ENCODE data around the gene LAMA5.

DNA sequence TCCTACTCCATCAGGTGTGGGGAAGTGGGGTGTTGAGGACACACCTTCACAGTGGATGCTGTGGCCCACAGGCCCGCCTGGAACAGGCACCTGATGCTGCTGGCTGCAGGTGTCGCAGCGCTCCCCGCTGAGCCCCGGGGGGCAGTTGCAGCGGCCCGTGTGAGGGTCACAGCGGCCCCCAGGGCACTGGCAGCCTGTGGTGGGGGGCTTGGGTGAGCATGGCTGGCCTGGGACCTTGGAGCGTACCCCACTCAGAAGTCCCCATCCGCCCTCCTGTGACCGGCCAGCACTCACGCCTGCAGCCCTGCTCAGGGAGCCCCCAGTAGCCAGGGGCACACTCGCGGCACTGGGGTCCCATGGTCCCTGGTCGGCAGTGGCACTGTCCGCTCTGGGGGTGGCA is 45.1 kb downstream of the LAMA5 start:
- TF ChIP-seq, protein P1, sequence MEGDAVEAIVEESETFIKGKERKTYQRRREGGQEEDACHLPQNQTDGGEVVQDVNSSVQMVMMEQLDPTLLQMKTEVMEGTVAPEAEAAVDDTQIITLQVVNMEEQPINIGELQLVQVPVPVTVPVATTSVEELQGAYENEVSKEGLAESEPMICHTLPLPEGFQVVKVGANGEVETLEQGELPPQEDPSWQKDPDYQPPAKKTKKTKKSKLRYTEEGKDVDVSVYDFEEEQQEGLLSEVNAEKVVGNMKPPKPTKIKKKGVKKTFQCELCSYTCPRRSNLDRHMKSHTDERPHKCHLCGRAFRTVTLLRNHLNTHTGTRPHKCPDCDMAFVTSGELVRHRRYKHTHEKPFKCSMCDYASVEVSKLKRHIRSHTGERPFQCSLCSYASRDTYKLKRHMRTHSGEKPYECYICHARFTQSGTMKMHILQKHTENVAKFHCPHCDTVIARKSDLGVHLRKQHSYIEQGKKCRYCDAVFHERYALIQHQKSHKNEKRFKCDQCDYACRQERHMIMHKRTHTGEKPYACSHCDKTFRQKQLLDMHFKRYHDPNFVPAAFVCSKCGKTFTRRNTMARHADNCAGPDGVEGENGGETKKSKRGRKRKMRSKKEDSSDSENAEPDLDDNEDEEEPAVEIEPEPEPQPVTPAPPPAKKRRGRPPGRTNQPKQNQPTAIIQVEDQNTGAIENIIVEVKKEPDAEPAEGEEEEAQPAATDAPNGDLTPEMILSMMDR (IDR thresholded peaks at IDR 0.05), result no peak
- TF ChIP-seq TEAD4 (IDR thresholded peaks at IDR 0.05; ENCODE audit: borderline replicate concordance, insufficient read depth) (no peak), ELF1 (IDR thresholded peaks at IDR 0.05) (no peak), TAF1 (IDR thresholded peaks at IDR 0.05; ENCODE audit: borderline replicate concordance, low read depth, low read length) (no peak), SMC3 (IDR thresholded peaks at IDR 0.05; ENCODE audit: low read depth, low read length) (no peak)
